Measurements from ENCODE around the gene TRIP13. TPM values are rescaled to one million over a fixed set of nuclear protein-coding genes. Genes with fewer than 3 reads are reported as not detected.

TRIP13 gene
- total and polyA plus RNA-seq, 2 of the 13 experiments (the other 11 are each of a cell fraction or from before 2014, with no cell fraction given), result 13.5 to 33.0 TPM

GRCh38 chr5:919356-920000 is 26.8 kb downstream of the TRIP13 start (continued):
- TF ChIP-seq TCF7 (IDR thresholded peaks at IDR 0.05; ENCODE audit: low read depth) (peak; percentile 87), ZBTB2 (CRISPR knock-in tag; IDR thresholded peaks at IDR 0.05; ENCODE audit: low read depth) (no peak), ZNF207 (IDR thresholded peaks at IDR 0.05; ENCODE audit: borderline replicate concordance) (no peak), MBD4 (IDR thresholded peaks at IDR 0.05; ENCODE audit: borderline replicate concordance, low read length) (peak; percentile 61; the same call in 1 of the 2 replicates), POLR2AphosphoS5 (IDR thresholded peaks at IDR 0.05; ENCODE audit: low read depth, low read length) (no peak), RNF219 (CRISPR knock-in tag; IDR thresholded peaks at IDR 0.05) (no peak), CHD4 (IDR thresholded peaks at IDR 0.05; ENCODE audit: borderline replicate concordance, low read length) (no peak), ZNF235 (CRISPR knock-in tag; IDR thresholded peaks at IDR 0.05; ENCODE audit: borderline replicate concordance) (no peak), MED1 (CRISPR knock-in tag; IDR thresholded peaks at IDR 0.05) (peak; percentile 63), GLI4 (CRISPR knock-in tag; IDR thresholded peaks at IDR 0.05; ENCODE audit: borderline replicate concordance) (no peak), KAT7 (CRISPR knock-in tag; IDR thresholded peaks at IDR 0.05; ENCODE audit: borderline replicate concordance) (no peak), ZNF180 (CRISPR knock-in tag; IDR thresholded peaks at IDR 0.05; ENCODE audit: borderline replicate concordance, low read depth) (no peak), HIC2 (CRISPR knock-in tag; IDR thresholded peaks at IDR 0.05; ENCODE audit: low read depth) (no peak), HMG20B (CRISPR knock-in tag; conservative IDR thresholded peaks at IDR 0.05) (peak; percentile 95), KDM5A (IDR thresholded peaks at IDR 0.05; ENCODE audit: borderline replicate concordance, low read length) (no peak), ZSCAN25 (CRISPR knock-in tag; IDR thresholded peaks at IDR 0.05) (no peak)
- TF ChIP-seq, protein P1, sequence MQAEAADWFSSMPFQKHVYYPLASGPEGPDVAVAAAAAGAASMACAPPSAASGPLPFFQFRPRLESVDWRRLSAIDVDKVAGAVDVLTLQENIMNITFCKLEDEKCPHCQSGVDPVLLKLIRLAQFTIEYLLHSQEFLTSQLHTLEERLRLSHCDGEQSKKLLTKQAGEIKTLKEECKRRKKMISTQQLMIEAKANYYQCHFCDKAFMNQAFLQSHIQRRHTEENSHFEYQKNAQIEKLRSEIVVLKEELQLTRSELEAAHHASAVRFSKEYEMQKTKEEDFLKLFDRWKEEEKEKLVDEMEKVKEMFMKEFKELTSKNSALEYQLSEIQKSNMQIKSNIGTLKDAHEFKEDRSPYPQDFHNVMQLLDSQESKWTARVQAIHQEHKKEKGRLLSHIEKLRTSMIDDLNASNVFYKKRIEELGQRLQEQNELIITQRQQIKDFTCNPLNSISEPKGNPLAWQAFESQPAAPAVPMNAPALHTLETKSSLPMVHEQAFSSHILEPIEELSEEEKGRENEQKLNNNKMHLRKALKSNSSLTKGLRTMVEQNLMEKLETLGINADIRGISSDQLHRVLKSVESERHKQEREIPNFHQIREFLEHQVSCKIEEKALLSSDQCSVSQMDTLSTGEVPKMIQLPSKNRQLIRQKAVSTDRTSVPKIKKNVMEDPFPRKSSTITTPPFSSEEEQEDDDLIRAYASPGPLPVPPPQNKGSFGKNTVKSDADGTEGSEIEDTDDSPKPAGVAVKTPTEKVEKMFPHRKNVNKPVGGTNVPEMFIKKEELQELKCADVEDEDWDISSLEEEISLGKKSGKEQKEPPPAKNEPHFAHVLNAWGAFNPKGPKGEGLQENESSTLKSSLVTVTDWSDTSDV (CRISPR knock-in tag; IDR thresholded peaks at IDR 0.05), result no peak
- TF ChIP-seq, protein P2, sequence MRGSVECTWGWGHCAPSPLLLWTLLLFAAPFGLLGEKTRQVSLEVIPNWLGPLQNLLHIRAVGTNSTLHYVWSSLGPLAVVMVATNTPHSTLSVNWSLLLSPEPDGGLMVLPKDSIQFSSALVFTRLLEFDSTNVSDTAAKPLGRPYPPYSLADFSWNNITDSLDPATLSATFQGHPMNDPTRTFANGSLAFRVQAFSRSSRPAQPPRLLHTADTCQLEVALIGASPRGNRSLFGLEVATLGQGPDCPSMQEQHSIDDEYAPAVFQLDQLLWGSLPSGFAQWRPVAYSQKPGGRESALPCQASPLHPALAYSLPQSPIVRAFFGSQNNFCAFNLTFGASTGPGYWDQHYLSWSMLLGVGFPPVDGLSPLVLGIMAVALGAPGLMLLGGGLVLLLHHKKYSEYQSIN (CRISPR knock-in tag; IDR thresholded peaks at IDR 0.05; ENCODE audit: borderline replicate concordance), result no peak

All from HepG2 (cell line).